K562 (cell line): Measurements from ENCODE around the gene YOD1.

ENCODE experiments used
- GTF2F1 ChIP-seq: IDR thresholded peaks from 2 replicates; pipeline ENCODE4 v1.6.1; 2011; ENCODE audit warnings: low read depth, low read length, improper control_type of control experiment
- HDAC2 ChIP-seq: fragments of 450-650 bp; IDR thresholded peaks from 2 replicates; pipeline ENCODE4 v1.6.1; 2016; ENCODE audit warnings: mild to moderate bottlenecking
- MAFK ChIP-seq: IDR thresholded peaks from 2 replicates; pipeline ENCODE4 v1.6.1; 2011; ENCODE audit warnings: low read length, improper control_type of control experiment
- MYC ChIP-seq, 2 experiments: fragments of 250-450 bp in 1 of 2; sonication (Bioruptor Pico) in 1 of 2; IDR thresholded peaks; 2 replicates each; pipeline versions ENCODE4 v1.5.1 to v1.6.1; 2012 to 2021; ENCODE audit warnings: low read depth in 2 of 2, borderline replicate concordance in 1 of 2, improper control_type of control experiment in 1 of 2, low read length in 1 of 2, mild to moderate bottlenecking in 1 of 2, moderate library complexity in 1 of 2
- SAP30 ChIP-seq: fragments of 200-600 bp; sonication (generic); IDR thresholded peaks from 2 replicates; pipeline ENCODE4 v1.6.1; 2012; ENCODE audit warnings: borderline replicate concordance, low read depth, mild to moderate bottlenecking, moderate library complexity, low read length, control low read depth, inconsistent platforms; ENCODE audit not compliant: insufficient read depth, poor library complexity, severe bottlenecking
- ZKSCAN1 ChIP-seq: fragments of 150-350 bp; IDR thresholded peaks from 2 replicates; pipeline ENCODE4 v1.6.1; 2016; ENCODE audit warnings: low read depth, low read length
- ZNF212 ChIP-seq: fragments of 450-650 bp; formaldehyde crosslinking; IDR thresholded peaks from 2 replicates; pipeline ENCODE4 v1.4.0; 2020; ENCODE audit warnings: mild to moderate bottlenecking
- ZNF354B ChIP-seq: fragments of 250-450 bp; sonication (Bioruptor Pico); IDR thresholded peaks from 2 replicates; pipeline ENCODE4 v1.4.0; 2020
- TF ChIP-seq, protein P1 (sequence below): sonication (generic); formaldehyde crosslinking; IDR thresholded peaks from 2 replicates; pipeline ENCODE4 v1.8.1; 2022; ENCODE audit warnings: missing genetic modification reagents

DNA sequence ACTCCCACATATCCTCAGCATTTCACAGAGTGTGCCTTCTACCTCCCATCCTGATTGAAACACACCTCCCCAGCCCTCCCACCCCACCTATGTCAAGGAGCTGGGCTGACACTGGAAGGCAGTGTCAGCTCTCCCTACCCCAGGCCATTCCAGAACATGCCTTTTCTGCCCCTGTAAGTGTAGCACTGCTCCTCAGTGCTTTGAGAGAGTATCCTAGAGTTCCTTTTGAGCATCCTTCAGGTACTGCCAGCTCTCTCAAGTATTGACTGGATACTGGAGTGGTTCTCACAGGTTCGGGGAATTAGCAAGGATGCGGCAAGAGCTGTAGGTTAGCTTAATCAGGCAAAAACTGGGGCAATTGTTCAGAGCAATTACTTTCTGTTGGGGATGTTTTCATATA is 40.3 kb downstream of the YOD1 start:
- TF ChIP-seq SAP30, result no peak
- TF ChIP-seq MAFK, result no peak
- TF ChIP-seq ZKSCAN1, result no peak
- no peak for TF ChIP-seq ZNF212 (CRISPR knock-in tag)
- TF ChIP-seq ZNF354B (CRISPR knock-in tag), result no peak
- no peak for TF ChIP-seq MYC (IDR thresholded peaks at IDR 0.05; ENCODE audit: low read depth, low read length)
- TF ChIP-seq MYC (CRISPR knock-in tag; IDR thresholded peaks at IDR 0.05; ENCODE audit: borderline replicate concordance, low read depth), result no peak
- TF ChIP-seq, protein P1, sequence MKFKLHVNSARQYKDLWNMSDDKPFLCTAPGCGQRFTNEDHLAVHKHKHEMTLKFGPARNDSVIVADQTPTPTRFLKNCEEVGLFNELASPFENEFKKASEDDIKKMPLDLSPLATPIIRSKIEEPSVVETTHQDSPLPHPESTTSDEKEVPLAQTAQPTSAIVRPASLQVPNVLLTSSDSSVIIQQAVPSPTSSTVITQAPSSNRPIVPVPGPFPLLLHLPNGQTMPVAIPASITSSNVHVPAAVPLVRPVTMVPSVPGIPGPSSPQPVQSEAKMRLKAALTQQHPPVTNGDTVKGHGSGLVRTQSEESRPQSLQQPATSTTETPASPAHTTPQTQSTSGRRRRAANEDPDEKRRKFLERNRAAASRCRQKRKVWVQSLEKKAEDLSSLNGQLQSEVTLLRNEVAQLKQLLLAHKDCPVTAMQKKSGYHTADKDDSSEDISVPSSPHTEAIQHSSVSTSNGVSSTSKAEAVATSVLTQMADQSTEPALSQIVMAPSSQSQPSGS (CRISPR knock-in tag), result no peak
- no peak for TF ChIP-seq HDAC2
- no peak for TF ChIP-seq GTF2F1
